H1 (cell line): Measurements from ENCODE around the gene RABL6. TPM values are rescaled to one million over a fixed set of nuclear protein-coding genes. Genes with fewer than 3 reads are reported as not detected.

Experiments used
- CTCF ChIA-PET: fragments of 300-600 bp; sonication (Branson Sonifier 250); formaldehyde crosslinking; loops from one replicate; lab custom pipeline; 2021; ENCODE audit not compliant: partially characterized antibody; lab: Charles Lee
- POLR2A ChIA-PET: fragments of 300-600 bp; sonication (Branson Sonifier 250); formaldehyde crosslinking; loops from one replicate; lab custom pipeline; 2021; ENCODE audit warnings: inconsistent platforms; ENCODE audit not compliant: partially characterized antibody; lab: Charles Lee
- DNase-seq, 2 experiments: peaks; one replicate each; pipeline versions ENCODE4 v3.0.0 to v3.0.0-alpha.2; 2010 to 2022; ENCODE audit warnings: low spot score in 2 of 2, low read depth in 1 of 2, mixed read lengths in 1 of 2
- FAIRE-seq: peaks from 2 replicates; lab custom pipeline; 2011; peaks lifted over from hg19 to GRCh38; lab: Jason Lieb, UNC
- H2AFZ ChIP-seq: 2 replicates; pipeline ENCODE4 v1.8.1; 2012; ENCODE audit warnings: low read length, inconsistent platforms
- H2AK5ac ChIP-seq: 2 replicates; pipeline ENCODE4 v1.6.1; 2013; ENCODE audit warnings: low read depth, low read length
- H2BK120ac ChIP-seq: replicated peaks from 2 replicates; pipeline ENCODE3; 2013; ENCODE audit warnings: low read depth, low read length, inconsistent platforms
- H2BK12ac ChIP-seq: 2 replicates; pipeline ENCODE4 v1.6.1; 2013; ENCODE audit warnings: low read depth, low read length
- H2BK15ac ChIP-seq: 2 replicates; pipeline ENCODE4 v1.6.1; 2013; ENCODE audit warnings: low read length
- H2BK20ac ChIP-seq: 2 replicates; pipeline ENCODE4 v1.6.1; 2013; ENCODE audit warnings: low read length
- H2BK5ac ChIP-seq: 2 replicates; pipeline ENCODE4 v1.6.1; 2013; ENCODE audit warnings: low read depth, low read length
- H3K14ac ChIP-seq: 2 replicates; pipeline ENCODE4 v1.6.1; 2013; ENCODE audit warnings: inconsistent platforms; ENCODE audit not compliant: insufficient read length
- H3K18ac ChIP-seq: 2 replicates; pipeline ENCODE4 v1.6.1; 2013; ENCODE audit warnings: low read length; ENCODE audit errors: extremely low read depth
- H3K23ac ChIP-seq: 2 replicates; pipeline ENCODE4 v1.6.1; 2013; ENCODE audit warnings: inconsistent platforms; ENCODE audit not compliant: insufficient read length
- H3K23me2 ChIP-seq: 2 replicates; pipeline ENCODE4 v1.6.1; 2013; ENCODE audit warnings: low read depth, low read length
- H3K27ac ChIP-seq: 2 replicates; pipeline ENCODE4 v1.6.1; 2011; ENCODE audit warnings: low read depth, low read length, inconsistent platforms
- H3K27me3 ChIP-seq, 4 experiments: replicated peaks in 1 of 4; 1 replicate in 1 of 4; 2 replicates in 3 of 4; pipeline versions ENCODE4 v1.6.1 to v1.8.1; 2011 to 2013; ENCODE audit warnings: low read length in 3 of 4, mild to moderate bottlenecking in 3 of 4, inconsistent platforms in 2 of 4, mixed read lengths in 2 of 4, moderate library complexity in 1 of 4; ENCODE audit not compliant: control insufficient read depth in 3 of 4, insufficient read depth in 3 of 4; ENCODE audit errors: extremely low read depth in 1 of 4
- H3K36me3 ChIP-seq, 4 experiments: 2 replicates each; pipeline versions ENCODE4 v1.6.1 to v1.8.1; 2011 to 2013; ENCODE audit warnings: mild to moderate bottlenecking in 4 of 4, low read length in 3 of 4, moderate library complexity in 2 of 4, control low read depth in 1 of 4, inconsistent platforms in 1 of 4; ENCODE audit not compliant: insufficient read depth in 4 of 4, control insufficient read depth in 2 of 4
- H3K4ac ChIP-seq: replicated peaks from 2 replicates; pipeline ENCODE3; 2013; ENCODE audit warnings: low read length, low read depth, mixed read lengths, inconsistent platforms; ENCODE audit not compliant: insufficient read length
- H3K4me1 ChIP-seq, 4 experiments: replicated peaks in 1 of 4; 1 replicate in 1 of 4; 2 replicates in 3 of 4; pipeline versions ENCODE4 v1.6.1 to v1.8.1; 2011 to 2013; ENCODE audit warnings: low read length in 3 of 4, inconsistent platforms in 2 of 4, mixed read lengths in 1 of 4; ENCODE audit not compliant: insufficient read depth in 4 of 4, control insufficient read depth in 3 of 4
- H3K4me2 ChIP-seq, 2 experiments: 2 replicates each; pipeline versions ENCODE4 v1.6.1 to v1.8.1; 2011 to 2013; ENCODE audit warnings: low read depth in 2 of 2, low read length in 2 of 2, control low read depth in 1 of 2, inconsistent platforms in 1 of 2, mild to moderate bottlenecking in 1 of 2; ENCODE audit not compliant: insufficient read depth in 1 of 2
- H3K4me3 ChIP-seq, 4 experiments: fragments of 200-600, 300-600 bp in 1 of 4; sonication (generic), shearing (Covaris generic), sonication (Bioruptor Twin) in 1 of 4; 2 replicates each; pipeline versions ENCODE4 v1.5.1 to v1.8.1; 2011 to 2016; ENCODE audit warnings: low read length in 4 of 4, low read depth in 3 of 4, control low read depth in 2 of 4, inconsistent platforms in 2 of 4, mild to moderate bottlenecking in 2 of 4, mixed read lengths in 1 of 4, moderate library complexity in 1 of 4; ENCODE audit not compliant: insufficient read depth in 2 of 4; ENCODE audit errors: extremely low read depth in 1 of 4
- H3K56ac ChIP-seq: replicated peaks from 2 replicates; pipeline ENCODE3; 2013; ENCODE audit warnings: low read depth, mild to moderate bottlenecking, mixed read lengths, low read length, inconsistent platforms; ENCODE audit not compliant: insufficient read length
- H3K79me1 ChIP-seq: 2 replicates; pipeline ENCODE4 v1.6.1; 2013; ENCODE audit warnings: low read depth, low read length, control low read depth
- H3K79me2 ChIP-seq, 2 experiments: 2 replicates each; pipeline versions ENCODE4 v1.6.1 to v1.8.1; 2012 to 2013; ENCODE audit warnings: low read length in 2 of 2, mild to moderate bottlenecking in 2 of 2, inconsistent platforms in 1 of 2; ENCODE audit not compliant: insufficient read depth in 2 of 2, control insufficient read depth in 1 of 2
- H3K9ac ChIP-seq, 4 experiments: replicated peaks in 1 of 4; 1 replicate in 1 of 4; 2 replicates in 3 of 4; pipeline versions ENCODE4 v1.6.1 to v1.8.1; 2011 to 2013; ENCODE audit warnings: low read depth in 3 of 4, low read length in 3 of 4, control low read depth in 2 of 4, mild to moderate bottlenecking in 2 of 4, moderate library complexity in 2 of 4, inconsistent platforms in 1 of 4; ENCODE audit errors: extremely low read depth in 1 of 4
- H3K9me3 ChIP-seq, 2 experiments: 2 replicates each; pipeline versions ENCODE4 v1.6.1 to v1.8.1; 2012 to 2013; ENCODE audit warnings: mild to moderate bottlenecking in 2 of 2, moderate library complexity in 2 of 2, control low read depth in 1 of 2, inconsistent platforms in 1 of 2, low read depth in 1 of 2, low read length in 1 of 2, mixed read lengths in 1 of 2; ENCODE audit not compliant: insufficient read depth in 2 of 2
- H4K20me1 ChIP-seq, 2 experiments: replicated peaks in 1 of 2; 2 replicates each; pipeline versions ENCODE3 to v1.8.1; 2011 to 2013; ENCODE audit warnings: inconsistent platforms in 2 of 2, low read length in 2 of 2, mild to moderate bottlenecking in 1 of 2; ENCODE audit not compliant: insufficient read depth in 2 of 2, control insufficient read depth in 1 of 2
- H4K5ac ChIP-seq: 2 replicates; pipeline ENCODE4 v1.6.1; 2013; ENCODE audit warnings: low read length, low read depth, mixed read lengths, inconsistent platforms; ENCODE audit not compliant: insufficient read length
- H4K8ac ChIP-seq: 2 replicates; pipeline ENCODE4 v1.8.0; 2013; ENCODE audit warnings: mild to moderate bottlenecking, moderate library complexity, low read length, inconsistent platforms; ENCODE audit not compliant: insufficient read depth; ENCODE audit errors: extremely low read depth
- H4K91ac ChIP-seq: replicated peaks from 2 replicates; pipeline ENCODE3; 2013; ENCODE audit warnings: low read length, mixed read lengths, inconsistent platforms; ENCODE audit not compliant: insufficient read length
- E2F6 ChIP-seq: IDR thresholded peaks from 2 replicates; pipeline ENCODE4 v1.6.1; 2012; ENCODE audit warnings: inconsistent platforms
- WGBS, 2 experiments: shearing (Covaris generic) in 1 of 2; methylation state at CpG; one replicate each; pipeline versions ENCODE4 v1.1.6 to v1.1.7; 2013 to 2015; ENCODE audit warnings: low lambda C conversion rate in 2 of 2, mixed read lengths in 2 of 2, inconsistent platforms in 1 of 2, low coverage in 1 of 2, missing lambda C conversion rate in 1 of 2; ENCODE audit not compliant: insufficient replicate concordance in 2 of 2, insufficient coverage in 1 of 2, insufficient read length in 1 of 2; ENCODE audit errors: extremely low coverage in 1 of 2, missing lambda C conversion rate in 1 of 2; 5-methylcytosine and 5-hydroxymethylcytosine counted together
- polyA plus RNA-seq, 7 experiments: library from polyadenylated mRNA; depleted of rRNA in 3 of 7; stranded (reverse) in 5 of 7; unstranded in 2 of 7; fragments of >200 nt in 5 of 7; fragments of 200-250 nt in 2 of 7; gene quantifications; 1 replicate in 5 of 7; 2 replicates in 1 of 7; 4 replicates in 1 of 7; pipeline versions ENCODE4 v1.2.1 to v1.2.3, GENCODE V29; 2011 to 2013; ENCODE audit warnings: missing spikeins in 2 of 7, mixed read lengths in 2 of 7
- total RNA-seq: library from RNA; stranded (reverse); fragmentation: NEBNext Ultra II Directional; extraction: Animal tissue kit (Norgen Biotek cat#: 25700); gene quantifications from 2 replicates; pipeline ENCODE4 v1.2.1, GENCODE V29; 2021
- TF ChIP-seq, protein P1 (sequence below), 3 experiments: IDR thresholded peaks; 1 replicate in 2 of 3; 2 replicates in 1 of 3; pipeline versions ENCODE4 v1.5.1 to v1.6.1; 2011; ENCODE audit warnings: low read length in 3 of 3, mild to moderate bottlenecking in 3 of 3, inconsistent platforms in 2 of 3, low read depth in 1 of 3, moderate library complexity in 1 of 3; ENCODE audit not compliant: insufficient read depth in 1 of 3; ENCODE audit errors: control extremely low read depth in 1 of 3

The RABL6 gene
- total and polyA plus RNA-seq, 2 of the 8 experiments (the other 6 are each of a cell fraction or from before 2014, with no cell fraction given): 70.1 to 130 TPM

GRCh38 chr9:136829412-136829811 is 21.7 kb downstream of the RABL6 start:
- Histone ChIP-seq H2BK5ac (no peak overlapping the region), H3K56ac (no peak overlapping the region), H3K23ac (no peak overlapping the region), H2BK120ac (no peak overlapping the region), H2BK20ac (no peak overlapping the region), H2BK12ac (no peak overlapping the region), H2AK5ac (no peak overlapping the region), H2AFZ (no peak overlapping the region), H3K4me1 (no peaks in the 10 kb centered on the region), H4K8ac (no peak overlapping the region), H3K9ac (no peak overlapping the region), H3K4me3 (no peak overlapping the region), H3K4me2 (no peak overlapping the region), H4K91ac (no peak overlapping the region), H4K20me1 (peaks cover 5 to 25% of the 10 kb centered on the region in 2 experiments), H3K36me3 (peaks cover 17 to 59% (median 44%) of the 10 kb centered on the region in 4 experiments), H3K27me3 (no peaks in the 10 kb centered on the region)
- no peak for DNase-seq
- CTCF ChIA-PET: interaction anchor here (0.8 to 9.0 kb wide), 6 partner anchors 9 to 58 kb away, joined by 3 to 55 read pairs (median 3); partner anchors contain the start of gene AJM1
- POLR2A ChIA-PET: interaction anchor here (0.7 to 20.5 kb wide), 3 partner anchors 20 to 28 kb away, joined by 3 to 248 read pairs (median 3); partner anchors contain the start of genes MAMDC4 and RABL6
- FAIRE-seq: no peak
- TF ChIP-seq, protein P1, sequence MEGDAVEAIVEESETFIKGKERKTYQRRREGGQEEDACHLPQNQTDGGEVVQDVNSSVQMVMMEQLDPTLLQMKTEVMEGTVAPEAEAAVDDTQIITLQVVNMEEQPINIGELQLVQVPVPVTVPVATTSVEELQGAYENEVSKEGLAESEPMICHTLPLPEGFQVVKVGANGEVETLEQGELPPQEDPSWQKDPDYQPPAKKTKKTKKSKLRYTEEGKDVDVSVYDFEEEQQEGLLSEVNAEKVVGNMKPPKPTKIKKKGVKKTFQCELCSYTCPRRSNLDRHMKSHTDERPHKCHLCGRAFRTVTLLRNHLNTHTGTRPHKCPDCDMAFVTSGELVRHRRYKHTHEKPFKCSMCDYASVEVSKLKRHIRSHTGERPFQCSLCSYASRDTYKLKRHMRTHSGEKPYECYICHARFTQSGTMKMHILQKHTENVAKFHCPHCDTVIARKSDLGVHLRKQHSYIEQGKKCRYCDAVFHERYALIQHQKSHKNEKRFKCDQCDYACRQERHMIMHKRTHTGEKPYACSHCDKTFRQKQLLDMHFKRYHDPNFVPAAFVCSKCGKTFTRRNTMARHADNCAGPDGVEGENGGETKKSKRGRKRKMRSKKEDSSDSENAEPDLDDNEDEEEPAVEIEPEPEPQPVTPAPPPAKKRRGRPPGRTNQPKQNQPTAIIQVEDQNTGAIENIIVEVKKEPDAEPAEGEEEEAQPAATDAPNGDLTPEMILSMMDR (IDR thresholded peaks at IDR 0.05; ENCODE audit: control extremely low read depth in 1 of 3, insufficient read depth in 1 of 3, low read depth in 1 of 3, low read length in 3 of 3): peak in 1 of 3 experiments; percentile 10; a peak in 1 of 4 replicates
- no peak for TF ChIP-seq E2F6
- TF ChIP-seq, all 59 proteins: peak for 1
- Histone ChIP-seq H3K14ac (no peak overlapping the region), H3K4ac (no peak overlapping the region), H2BK15ac (no peak overlapping the region), H3K18ac (no peak overlapping the region), H3K23me2 (no peaks in the 10 kb centered on the region), H3K27ac (no peak overlapping the region), H3K79me1 (0 out of 2 replicates have a peak, but pooled peaks cover 4% of the 10 kb centered on the region), H3K9me3 (no peaks in the 10 kb centered on the region), H4K5ac (no peak overlapping the region), H3K79me2 (no peaks in the 10 kb centered on the region)
- WGBS, 2 experiments: 93% methylated on average over 14 of the region's 14 CpGs; no CpG with 5 or more reads in 1 of the 2 experiments
